HG03108 (cell line): Measurements from ENCODE around the gene NOTCH4.

Experiments used
- ATAC-seq: cut with Tn5 transposase; IDR thresholded peaks from one replicate; pipeline ENCODE4 v1.9.1; 2021; ENCODE audit warnings: moderate library complexity; ENCODE audit not compliant: unreplicated experiment

NOTCH4 gene

DNA sequence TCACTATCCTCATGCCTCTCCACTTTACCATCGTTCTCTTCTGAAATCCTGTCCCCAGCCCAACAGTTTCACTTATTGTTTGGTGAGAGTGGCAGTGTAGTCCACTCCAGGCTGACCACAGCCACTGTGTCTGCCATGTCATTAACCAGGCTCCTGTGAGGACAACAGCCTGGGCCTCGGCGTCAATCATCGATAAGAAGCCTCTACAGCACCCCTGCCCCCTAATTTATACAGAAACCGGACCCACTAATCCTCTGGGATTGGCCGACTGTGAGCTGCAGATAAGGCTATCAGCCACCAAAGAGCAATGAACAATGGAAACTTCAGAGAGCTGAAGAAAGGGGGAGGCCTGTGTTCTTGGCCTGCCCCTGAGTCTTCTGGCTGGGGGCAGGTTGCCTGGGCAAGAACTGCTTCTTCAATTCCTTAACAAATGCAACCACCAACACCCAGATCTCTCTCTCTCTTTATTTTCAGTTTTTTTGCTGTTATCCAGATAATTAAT, 56.1 kb downstream of the NOTCH4 start:
- ATAC-seq, result no peak

DNA sequence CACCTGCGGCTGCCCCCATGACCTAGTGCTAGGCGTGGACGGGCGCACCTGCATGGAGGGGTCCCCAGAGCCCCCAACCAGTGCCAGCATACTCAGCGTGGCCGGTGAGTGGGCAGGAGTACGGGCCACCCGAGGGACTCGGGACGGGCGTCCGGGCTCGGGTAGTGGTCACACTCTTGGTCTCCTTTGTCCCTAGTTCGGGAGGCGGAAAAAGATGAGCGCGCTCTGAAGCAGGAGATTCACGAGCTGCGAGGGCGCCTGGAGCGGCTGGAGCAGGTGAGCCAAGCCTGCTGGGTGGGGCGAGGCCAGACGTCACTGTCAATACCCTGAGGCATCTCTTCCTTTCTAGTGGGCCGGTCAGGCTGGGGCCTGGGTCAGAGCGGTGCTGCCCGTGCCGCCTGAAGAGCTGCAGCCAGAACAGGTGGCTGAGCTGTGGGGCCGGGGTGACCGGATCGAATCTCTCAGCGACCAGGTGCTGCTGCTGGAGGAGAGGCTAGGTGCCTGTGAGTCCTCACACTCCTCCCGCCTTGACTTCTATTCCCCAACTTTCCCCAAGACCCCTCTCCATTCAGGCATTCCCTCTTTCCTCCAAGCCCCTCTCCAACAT, 56.6 kb downstream of the NOTCH4 start:
- no peak for ATAC-seq

DNA sequence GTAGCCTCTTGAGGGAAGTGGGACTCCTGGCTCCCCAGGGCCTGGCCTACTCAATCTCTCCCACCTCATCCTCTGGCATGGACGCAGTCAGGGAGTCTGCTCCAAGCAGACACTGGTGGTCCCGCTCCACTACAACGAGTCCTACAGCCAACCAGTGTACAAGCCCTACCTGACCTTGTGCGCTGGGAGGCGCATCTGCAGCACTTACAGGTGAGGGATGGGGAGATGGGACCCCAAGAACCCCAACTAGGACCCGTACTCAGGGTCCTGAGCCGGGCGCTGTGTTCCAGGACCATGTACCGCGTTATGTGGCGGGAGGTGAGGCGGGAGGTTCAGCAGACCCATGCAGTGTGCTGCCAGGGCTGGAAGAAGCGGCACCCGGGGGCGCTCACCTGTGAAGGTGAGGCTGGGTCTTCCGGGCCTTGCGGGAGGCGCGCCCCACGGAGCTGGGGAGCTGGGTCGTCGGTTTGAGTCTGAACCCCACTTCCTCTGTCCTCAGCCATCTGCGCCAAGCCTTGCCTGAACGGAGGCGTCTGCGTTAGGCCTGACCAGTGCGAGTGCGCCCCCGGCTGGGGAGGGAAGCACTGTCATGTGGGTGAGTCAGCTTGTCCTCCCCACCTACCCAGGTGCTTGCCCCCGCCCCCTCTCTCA, 57.3 kb downstream of the NOTCH4 start:
- no peak for ATAC-seq

DNA sequence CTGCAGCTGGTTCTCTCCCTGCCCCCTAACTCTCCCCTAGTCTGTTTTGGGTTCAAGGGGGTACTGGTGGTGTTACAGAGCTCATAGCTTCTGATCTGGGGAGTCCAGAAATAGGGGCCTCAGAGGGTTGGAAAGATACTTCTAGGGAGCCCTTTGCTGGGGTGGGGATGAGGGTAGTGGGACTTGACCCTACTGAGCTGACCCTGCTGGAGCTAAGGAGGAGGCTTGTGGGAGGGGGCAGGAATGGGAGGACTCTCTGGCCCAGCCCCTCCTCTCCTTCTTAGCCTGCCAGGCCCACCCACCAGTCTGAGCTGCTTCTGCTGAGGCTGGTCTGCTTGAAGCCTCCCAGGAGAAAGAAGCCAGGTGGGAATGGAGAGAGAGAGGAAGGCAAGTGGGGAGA, 59.6 kb downstream of the NOTCH4 start, which contains the start of gene EGFL8:
Gene EGFL8 (plus strand): TSS at position 301 of the 400 bp plus-strand sequence. CDS start 1,571 bp downstream, outside the sequence.
- ATAC-seq, result no peak

DNA sequence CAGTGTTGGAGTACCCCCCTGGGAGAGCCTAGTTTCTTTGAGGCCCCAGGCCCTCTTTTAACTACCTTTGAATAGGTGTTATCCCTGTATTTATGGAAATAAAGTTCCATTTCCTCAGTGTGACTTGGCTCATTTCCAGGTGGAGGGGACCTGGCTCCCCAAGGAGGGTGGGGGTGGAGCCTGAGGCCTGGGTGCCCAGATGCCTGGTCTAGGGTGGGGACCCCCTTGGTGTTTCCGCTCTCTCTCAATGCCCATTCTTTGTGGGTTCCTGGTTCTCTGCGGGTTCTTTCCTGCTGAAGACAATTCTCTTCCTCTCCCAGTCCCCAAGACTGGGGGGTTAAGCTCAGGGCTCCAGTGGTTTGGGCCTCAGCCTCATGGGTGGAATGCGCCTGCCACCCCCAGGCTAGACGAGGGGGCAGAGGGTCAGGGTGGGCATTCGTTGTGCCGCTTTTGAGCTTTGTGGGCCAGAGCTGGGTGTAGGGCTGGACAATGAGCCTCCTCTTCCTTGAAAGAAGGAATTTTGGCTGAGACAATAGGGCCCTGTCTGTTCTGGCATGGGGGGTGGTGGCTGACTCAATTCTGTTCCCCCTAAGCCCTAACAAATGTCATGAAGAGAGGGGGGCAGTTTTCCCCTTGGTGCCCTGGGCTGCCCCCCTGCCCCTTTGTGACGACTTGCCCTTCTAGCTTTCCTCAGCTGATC, 60.2 kb downstream of the NOTCH4 start:
- ATAC-seq, result no peak

DNA sequence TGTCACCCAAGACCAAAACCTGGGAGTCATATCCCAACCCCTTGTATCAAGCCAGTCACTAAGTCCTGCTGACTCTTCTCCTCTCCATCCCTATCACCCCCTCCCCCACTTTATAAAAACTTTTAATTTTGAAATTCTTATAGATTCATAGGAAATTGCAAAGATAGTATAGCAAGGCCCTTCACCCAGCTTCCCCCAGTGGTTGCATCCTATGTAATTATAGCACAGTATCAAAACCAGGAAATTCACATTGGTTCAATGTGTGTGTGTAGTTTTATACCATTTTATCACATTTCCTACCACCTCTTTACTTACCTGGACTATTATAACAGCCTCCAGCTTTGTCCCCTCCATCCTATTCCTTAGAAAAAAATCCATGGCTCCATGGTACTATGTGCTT, 65.8 kb downstream of the NOTCH4 start:
- no peak for ATAC-seq

DNA sequence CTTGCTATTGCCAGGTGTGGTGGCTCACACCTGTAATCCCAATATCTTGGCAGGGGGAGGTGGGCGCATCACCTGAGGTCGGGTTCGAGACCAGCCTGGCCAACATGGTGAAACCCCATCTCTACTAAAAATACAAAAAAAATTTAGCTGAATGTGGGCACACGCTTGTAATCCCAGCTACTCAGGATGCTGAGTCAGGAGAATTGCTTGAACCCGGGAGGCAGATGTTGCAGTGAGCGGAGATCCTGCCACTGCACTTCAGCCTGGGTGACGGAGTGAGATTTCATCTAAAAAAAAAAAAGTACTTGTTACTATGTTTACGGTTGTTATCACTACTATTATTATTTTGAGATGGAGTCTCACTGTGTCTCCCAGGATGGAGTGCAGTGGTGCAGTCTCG, 67.0 kb downstream of the NOTCH4 start:
- no peak for ATAC-seq

DNA sequence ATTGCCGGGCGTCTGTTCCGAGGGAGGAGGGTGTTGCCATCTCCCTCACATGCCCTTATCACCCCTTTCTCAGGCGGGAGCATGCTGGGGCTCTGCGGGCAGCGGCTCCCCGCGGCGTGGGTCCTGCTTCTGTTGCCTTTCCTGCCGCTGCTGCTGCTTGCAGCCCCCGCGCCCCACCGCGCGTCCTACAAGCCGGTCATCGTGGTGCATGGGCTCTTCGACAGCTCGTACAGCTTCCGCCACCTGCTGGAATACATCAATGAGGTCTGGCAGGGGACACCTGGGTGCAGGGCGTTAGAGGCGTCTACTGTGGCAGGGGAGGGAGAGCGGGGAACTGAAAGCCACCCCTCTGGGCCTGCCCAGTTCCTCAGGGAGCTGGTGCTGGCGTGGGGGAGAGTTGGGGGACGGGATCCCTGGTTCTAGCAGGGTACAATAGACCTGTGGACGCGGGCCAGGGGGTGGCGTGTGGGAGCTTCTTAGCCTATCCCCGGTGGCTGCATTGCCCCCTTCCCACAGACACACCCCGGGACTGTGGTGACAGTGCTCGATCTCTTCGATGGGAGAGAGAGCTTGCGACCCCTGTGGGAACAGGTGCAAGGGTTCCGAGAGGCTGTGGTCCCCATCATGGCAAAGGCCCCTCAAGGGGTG, 69.2 kb downstream of the NOTCH4 start:
- ATAC-seq, result peak; percentile 74

DNA sequence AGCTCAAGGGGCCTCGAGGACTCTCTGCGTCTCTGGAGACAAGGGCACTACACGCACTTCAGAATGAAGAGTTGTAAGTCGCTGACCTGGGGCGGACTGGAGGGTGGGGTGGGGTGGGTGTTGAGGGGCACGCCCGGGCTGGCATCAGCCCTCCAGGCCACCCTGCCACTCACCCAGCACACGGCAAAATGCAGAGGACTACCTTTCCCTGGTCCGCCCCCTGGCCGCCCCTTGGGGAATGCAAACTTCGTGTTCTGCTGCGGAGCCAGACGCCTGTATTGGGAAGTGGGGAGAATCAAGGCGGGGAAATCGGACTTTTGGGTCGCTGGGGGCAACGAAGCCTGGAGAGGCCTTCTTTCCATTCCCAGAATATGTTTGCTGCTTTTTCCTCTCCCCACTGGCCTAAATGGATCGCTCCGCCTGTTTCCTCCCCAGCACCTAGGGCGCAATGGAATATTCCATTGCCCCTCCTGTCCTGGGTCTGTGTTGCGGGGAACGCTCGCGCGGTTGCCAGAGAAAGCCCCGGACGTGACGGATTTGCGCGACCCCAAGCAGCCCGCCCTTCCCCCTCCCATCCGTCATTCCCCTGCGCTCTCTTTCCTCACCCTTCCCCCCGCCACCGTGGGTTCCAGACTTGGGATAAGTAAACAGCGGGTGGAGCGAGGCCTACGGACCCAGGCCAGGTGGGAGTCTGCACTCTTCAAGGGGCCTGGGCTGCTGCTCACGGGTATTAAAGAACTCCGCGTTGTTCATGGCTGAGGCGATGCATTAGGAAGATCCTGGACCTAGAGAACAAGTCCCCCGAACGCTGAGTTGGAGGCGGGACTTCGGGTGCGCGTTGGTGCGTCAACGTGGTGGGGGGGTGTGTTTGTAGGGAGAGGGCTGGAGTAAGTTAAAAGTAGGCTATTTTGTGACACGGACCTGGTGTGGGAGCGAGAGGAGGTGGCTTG, 70.0 kb downstream of the NOTCH4 start, which contains the start of gene PPT2:
Gene PPT2 (plus strand): TSS at position 578 of the 950 bp plus-strand sequence. CDS start 454 bp downstream, outside the sequence.
- no peak for ATAC-seq

DNA sequence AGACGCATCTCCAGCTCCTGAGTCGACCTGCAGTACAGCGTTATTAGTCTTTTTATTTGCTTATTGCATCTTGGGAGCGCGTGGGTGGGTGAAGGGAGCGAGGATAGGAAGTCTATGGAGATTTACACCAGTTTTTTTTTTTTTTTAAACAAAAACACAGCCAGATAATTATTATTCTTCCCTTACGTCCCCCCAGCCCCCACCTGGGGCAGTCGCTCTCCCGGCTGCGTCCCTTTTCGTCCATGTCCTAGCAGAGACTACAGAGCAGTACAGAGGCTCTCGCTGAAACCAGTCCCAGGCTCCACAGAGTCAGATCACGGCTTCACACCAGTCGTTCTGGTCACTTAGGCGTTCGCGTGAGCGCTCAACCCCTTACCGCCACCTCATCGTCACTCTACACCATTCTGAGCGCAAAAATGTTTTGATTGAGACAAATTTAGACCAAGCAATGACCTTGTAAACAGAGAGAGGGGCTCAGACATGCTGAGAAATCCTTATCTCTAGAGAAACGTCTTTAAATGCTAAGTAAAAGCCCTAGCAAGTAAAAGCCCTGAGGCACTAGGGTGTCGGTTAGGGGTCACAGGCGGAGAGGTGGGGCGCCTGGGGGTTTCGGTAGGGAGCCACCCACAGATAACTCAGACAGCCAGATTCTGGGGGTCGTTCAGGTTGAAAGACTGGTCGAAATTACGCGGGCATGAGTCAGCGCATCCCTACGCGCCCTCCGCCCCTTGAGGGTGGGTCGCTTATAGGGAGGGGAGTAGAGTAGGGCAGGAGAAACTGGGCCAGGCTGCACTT, 70.9 kb downstream of the NOTCH4 start:
- ATAC-seq, result no peak

DNA sequence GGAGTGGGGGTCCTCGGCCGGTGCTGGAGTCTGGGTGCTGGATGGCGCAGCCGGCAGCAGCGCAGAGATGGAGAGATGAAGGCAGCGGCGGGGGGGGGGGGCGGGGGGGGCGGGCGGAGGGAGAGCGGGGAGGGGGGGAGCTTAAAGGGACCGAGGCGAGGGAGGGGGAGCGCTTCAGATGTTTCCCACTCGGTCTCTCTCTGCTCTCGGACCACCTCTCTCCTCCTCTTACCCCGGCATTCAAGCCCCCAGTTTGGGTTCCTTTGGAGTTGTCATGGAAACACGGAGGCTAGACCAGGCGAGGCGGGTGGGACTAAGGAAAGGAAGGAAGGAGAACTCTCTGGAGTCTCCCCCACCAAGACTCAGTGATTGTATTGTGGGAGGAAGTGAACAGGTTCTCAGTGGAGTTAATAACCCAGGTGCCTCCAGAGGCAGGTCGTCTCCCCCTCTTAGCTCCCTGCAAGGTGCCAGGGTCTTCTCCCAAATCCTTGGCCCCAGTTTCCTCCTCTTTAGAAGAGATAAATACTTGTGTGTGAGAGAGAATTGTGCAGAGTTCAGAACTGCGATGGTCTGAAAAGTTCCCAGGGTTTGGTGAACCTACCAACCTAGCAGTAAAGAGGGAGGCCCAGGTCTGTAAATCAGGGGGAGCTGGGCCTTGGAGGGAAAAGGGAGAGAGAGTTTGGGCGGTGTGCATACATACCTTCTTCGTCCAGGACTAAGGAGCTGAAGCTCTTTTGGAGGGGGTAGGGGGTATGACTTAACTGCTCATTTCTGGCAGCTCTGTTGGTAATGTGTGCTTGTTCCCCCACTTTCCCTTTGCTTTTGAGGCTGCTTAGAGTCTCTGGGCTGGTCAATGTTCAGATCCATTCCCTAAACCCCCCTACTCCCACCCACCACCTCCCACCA, 71.8 kb downstream of the NOTCH4 start, which contains the start of gene PRRT1:
Gene PRRT1 (minus strand): TSS at position 77 of the 906 bp plus-strand sequence. CDS start 112 bp downstream, outside the sequence.
- ATAC-seq, result no peak

DNA sequence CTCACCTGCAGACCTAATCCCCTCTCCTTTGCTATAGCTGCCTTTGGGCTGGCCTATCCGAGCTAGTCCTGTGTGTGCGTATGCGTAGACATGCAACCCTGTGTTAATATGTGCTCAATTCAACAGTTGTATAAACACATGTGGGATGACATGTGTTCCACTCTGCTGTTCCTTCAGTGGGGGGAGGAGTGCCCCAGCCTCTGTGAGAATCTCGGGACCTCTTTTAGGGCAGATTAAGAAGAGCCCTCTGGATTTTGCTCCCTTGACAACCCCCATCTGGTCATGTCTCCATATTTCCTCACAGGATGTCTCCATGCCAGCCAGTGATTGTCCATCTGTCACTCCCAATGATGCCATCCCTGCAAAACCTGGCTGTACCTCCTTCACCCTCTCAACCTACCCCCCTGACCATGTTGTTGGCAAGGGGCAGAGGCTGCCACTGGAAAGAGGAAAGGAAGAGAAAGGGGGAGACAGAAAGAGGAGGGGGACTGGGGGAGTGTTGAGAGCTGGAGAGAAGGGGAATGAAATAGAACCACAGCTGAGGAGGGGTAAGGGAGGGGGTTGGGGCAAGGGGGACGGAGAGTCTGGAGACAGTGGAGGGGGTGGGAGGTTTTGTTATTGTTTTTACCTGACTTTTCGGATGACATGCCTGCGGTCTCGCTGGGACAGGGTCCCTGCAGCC, 72.5 kb downstream of the NOTCH4 start:
- ATAC-seq, result no peak

DNA sequence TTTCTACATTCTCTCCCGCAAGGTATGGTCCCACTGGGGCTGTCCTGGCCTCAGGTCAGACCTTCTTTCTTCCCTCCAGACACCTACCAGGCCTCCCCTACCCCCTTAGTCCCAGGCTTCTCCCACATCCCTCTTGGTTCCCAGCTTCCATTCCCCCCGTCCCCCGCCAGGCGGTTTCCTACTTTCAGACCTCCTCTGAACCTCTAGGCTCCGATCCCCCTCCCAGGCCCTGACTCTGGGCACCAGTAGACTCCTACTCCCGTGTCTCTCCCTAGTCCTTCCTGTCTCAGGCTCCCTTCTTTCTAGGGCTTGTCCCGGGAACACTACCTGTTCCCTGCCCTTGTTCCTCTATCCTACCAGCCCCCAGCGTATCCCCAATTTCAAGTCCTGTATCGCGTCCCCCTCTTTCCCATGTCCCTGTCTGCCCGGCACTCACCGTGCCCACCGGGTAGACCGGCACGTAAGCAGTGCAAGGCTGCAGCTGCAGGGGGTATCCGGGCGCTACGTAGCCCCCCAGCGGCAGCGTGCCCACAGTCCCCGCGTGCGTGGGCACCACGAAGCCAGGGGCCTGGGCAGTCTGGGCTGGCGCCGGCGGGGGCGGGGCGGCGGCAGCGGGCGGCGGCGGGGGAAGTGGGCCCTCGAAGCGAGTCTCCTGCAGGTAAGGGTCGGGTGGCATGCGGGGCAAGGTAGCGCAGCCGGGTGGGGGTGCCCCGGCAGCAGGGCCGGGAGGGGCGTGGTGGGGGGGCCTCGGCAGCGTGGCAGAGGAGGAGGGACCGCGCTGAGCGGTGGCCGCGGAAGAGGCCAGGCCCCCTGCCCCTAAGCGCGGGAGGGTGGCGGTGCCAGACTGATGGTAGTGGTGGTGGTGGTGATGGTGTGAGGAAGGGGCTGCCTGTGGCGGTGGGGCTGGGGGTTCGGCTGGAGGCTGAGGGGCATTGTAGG, 73.7 kb downstream of the NOTCH4 start:
- ATAC-seq, result no peak

DNA sequence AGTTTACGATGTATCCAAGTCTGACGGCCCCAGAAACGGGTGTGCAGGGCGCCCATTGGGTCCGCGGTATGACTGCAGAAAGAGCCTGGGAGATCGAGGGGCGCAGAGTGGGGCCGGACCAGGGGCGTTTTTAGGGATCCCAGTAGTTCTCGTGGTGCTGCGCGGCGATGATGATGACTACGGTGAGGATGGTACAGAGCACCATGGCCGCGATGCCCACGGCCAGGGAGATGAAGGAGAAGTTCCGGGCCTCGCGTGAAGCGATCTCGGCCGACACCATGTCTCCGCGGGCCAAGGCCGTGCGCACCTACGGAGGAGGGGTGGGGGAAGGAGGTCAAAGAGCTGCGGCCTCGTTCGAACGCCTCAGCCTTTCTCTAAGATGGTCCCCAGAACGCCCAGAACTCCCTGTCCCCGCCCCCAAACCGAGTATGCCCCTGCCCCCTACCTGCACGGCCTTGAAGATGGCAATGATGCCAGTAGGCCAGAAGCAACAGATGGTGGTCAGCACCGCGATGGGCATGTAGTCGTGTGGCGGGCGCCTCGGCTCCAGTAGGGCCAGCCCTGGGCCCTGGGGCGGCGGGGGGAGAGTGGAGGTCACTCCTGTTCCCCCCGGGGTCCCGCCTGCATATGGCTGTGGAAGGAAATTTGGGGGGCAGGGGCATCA, 74.6 kb downstream of the NOTCH4 start:
- no peak for ATAC-seq

DNA sequence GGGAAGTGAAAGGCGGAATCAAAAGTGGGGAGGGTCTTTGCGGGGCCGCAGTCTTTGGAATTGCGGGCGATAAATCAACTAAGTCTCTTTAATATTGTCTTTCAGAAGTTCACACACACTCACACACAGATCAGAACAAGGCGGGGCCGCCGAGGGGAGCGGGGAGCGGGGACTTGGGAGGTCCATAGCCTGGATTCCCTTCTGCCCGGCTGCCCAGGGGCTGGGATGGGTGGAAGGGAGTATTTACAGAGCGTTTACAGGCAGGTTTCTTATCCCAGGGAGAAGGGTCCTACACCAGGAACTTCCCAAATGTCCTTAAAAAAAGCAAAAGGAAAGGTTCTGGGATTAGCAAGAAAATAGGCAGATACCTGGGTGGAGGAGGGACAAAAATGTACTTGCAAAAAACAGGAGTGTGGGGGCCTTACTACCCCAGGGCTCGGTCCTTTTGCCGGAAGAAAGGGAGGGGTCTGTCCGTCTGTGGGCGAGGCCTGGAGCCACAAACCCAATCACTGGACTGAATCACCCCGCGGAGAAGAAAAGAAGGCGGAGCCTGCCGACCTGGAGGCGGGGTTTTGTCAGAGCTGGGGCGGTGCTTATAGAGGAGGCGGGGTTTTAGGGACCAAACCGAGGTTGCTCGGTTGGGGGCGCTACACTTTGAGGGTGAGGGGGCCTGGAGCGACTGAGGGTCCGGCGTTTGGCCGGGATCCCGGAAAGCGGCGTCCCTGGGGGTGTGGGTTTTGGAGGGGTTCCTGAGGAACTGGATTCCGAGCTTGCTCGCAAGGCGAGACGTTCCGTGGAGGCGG, 75.4 kb downstream of the NOTCH4 start:
- ATAC-seq, result no peak
